ENCODE data around the gene PRR7.
"Not testable (repeated sequence)": the region's sequence is repeated elsewhere in the genome, so short reads cannot be mapped to it uniquely, and the experiment has no call there.

The PRR7 gene

DNA sequence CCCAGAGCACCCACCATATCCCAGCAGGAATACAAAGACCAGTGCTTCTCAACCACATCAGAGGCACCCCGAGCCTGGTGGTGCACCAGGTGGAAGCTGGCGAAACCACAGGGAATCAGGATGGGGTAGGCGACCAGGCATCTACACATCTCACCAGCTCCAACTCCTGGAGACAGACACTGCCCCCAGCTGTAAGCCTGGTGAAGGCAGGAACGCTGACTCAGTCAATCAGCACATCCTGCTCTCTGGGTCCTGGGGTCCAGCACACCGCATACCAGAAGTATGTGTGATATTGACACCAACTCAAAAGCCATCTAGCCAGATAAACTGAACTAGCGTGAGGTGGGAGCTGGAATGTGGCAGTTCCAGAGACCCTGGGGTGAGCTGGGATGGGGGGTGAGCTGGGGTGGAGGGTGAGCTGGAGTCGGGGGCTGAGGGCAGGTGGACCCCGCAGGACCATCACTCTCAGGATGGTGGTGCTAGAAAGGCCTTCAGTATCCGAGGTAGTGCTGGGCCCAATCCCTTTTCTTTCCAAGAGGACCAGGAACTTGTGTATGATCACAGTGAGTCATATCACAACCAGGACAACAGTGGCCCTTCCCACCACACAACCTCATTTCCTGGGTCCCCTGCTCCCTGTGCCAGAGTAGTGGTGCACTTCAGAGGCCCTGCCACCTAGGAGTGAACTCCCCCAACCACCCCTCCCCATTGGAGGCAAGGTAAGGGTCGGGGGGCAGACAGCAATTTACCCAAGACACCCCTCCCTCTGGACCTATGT is 24.3 kb downstream of the PRR7 start:
- no peak for DNase-seq

- no peak for DNase-seq
Observed at GRCh38 chr5:177471610-177472356, 25.2 kb downstream of the PRR7 start.

DNA sequence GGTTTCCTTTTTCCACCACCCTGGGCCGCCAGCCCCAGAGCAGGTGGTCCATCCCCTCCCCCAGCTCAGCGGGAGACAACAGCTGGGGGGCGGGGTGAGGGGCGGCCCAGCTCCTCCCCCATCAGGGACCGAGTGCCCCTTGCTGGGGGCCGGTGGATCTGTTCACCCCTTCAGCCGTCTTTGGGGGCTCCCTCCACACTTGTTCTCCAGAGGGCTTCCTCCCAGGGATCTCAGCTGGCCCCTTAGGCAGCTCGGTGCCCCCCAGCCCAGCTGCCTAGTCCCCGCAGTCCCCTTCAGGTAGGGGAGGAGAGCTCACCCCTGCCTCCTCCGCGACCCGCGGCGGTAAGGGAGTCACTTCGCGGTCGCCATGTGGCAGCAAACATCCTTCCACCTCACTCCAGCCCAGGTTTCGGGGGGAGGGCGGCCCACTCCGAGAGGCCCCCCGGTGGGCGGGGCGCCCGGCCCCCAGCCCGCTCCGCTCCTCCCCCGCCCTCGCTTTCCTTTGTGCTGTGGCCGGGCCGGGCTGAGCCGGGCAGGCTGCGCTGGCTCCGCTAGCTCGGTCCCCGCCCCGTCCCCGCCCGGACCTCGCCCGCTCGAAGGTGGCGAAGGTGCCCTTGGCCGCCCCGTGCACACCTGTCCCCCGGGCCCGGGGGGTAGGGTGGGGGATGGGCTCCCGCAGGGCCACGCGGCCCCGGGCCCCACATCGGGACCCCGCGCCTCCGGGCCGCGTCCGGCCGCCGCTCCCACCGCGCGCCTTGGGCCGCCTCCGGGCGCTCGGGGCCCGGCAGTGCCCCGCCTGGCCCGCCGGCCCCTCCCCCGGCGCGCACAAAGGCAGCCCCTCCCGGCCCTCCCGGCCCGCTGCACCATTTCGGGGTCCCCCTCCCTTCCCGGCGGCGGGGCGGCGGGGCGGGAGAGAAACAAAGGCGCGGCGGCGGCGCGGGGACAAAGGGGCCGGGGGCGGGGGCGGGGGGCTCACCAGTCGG is 26.1 kb downstream of the PRR7 start:
- no peak for DNase-seq

DNA sequence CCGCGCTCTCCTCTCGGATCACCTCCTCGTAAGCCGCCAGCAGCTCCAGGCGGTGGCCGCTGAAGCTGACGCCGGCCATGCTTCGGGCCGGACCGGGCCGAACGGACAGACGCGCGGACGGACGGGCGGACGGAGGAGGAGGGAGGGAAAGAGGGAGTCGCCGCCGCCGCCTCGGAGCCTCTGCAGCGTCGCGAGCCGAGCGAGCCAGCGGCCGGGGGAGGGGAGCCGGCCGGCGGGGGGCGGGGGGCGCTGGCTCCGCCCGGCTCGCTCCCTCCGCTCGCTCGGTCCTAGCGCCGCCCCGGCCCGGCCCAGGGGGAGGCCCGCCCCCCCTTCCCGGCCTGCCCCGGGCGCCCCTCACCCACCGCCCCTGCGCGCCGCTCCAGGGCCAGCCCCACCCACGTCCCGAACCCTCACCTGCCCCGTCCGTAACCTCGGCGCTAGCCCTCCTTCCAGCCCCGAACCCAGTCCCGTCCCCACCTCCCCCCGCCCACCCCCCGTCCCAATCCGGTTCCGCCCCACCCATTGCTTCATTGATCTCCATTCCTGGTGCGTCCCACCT is 26.9 kb downstream of the PRR7 start, which contains the start of gene DBN1:
Gene DBN1, minus strand, starts transcription at position 192 of the 559 bp plus-strand sequence. Its CDS starts 113 bp downstream, at position 79.
- DNase-seq: no peak

- DNase-seq: no peak
Observed at GRCh38 chr5:177474002-177474476, 27.4 kb downstream of the PRR7 start.

GRCh38 chr5:177474846-177475562 is 28.4 kb downstream of the PRR7 start:
- no peak for DNase-seq

GRCh38 chr5:177475563-177476427 is 29.2 kb downstream of the PRR7 start:
- DNase-seq: no peak

GRCh38 chr5:177476531-177477233 is 30.1 kb downstream of the PRR7 start:
- no peak for DNase-seq

DNA sequence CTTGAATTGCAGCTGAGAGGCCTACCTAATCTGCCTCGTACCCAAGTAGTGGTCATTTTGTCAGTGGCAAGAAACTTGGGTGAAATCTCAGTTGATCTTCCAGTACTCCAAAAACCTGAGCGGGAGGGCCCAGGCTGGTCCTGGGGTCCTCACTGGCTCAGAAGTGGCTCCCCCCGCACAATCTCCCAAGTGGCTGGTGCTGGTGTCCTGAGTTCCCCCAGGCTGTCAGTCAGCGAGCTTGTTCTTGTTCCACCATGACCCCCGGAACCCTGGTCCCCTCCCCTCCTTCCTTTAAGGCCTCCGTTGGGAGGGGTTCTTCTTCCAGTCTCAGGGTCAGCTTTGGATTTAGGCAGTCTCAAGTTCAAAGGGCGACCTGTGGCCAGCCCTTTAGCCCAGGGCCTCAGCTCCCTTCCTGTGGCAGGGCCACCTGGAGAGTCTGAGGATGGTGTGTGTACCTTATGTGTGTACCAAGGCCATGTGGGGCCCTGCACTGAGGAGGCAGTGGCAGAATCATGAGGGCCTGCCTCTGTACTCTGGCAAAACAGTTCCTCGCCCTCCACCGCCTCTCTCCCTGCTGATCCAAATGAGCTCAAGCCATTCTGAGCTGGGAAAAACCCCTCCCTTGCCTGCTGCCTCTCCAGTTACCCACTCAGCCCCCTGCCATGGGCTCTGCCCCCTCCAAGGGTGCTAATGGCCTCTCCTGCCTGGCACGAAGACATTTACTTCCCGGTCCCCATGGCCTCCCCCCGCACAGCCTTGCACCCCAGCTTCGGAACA is 31.3 kb downstream of the PRR7 start:
- no peak for DNase-seq

DNA sequence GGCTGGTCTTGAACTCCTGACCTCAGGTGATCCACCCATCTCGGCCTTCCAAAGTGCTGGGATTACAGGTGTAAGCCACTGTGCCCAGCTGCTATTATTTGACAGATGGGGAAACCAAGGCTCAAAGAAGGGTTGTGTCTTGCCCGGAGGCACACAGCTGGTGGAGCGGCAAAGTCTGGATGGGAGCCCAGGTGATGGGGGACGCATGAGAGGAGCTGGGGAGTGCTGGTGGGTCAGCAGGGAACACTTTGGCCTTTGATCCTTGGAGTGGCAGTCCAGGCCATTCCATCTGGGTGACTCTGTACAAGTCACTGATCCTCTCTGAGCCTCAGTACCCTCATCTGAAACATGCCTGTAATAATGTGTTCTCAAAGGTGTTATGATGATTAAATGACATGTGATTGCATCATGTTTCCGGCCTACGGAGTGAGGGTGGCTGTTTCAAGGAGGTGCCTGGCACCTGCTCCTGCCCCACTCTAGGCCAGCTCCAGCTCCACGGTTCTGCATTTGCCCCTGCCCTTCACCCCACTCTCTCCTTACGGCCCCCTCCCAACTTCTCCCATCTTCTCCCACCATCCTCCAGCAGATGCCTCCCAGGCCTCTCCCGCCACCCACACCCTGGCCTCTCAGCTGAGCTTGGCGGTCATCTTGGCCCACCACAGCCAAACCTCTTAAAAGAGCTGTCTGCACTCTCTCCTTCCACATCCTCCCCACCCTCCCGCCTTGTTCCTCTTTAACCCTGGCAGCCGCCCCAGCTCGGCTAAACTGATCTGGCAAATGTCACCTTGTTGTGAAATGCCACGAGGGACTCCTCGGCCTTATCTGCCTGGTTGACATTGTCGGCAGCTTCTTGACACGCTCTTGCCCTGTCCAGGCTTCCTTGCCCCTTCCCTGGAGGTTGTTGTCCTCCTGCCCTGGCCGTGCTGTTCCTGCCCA is 32.4 kb downstream of the PRR7 start:
- DNase-seq: peak; percentile 86

- DNase-seq: no peak
Observed at GRCh38 chr5:177479774-177480173, 33.2 kb downstream of the PRR7 start.

GRCh38 chr5:177482359-177482795 is 35.8 kb downstream of the PRR7 start:
- no peak for DNase-seq

- no peak for DNase-seq
Observed at GRCh38 chr5:177483042-177483441, 36.4 kb downstream of the PRR7 start.

DNA sequence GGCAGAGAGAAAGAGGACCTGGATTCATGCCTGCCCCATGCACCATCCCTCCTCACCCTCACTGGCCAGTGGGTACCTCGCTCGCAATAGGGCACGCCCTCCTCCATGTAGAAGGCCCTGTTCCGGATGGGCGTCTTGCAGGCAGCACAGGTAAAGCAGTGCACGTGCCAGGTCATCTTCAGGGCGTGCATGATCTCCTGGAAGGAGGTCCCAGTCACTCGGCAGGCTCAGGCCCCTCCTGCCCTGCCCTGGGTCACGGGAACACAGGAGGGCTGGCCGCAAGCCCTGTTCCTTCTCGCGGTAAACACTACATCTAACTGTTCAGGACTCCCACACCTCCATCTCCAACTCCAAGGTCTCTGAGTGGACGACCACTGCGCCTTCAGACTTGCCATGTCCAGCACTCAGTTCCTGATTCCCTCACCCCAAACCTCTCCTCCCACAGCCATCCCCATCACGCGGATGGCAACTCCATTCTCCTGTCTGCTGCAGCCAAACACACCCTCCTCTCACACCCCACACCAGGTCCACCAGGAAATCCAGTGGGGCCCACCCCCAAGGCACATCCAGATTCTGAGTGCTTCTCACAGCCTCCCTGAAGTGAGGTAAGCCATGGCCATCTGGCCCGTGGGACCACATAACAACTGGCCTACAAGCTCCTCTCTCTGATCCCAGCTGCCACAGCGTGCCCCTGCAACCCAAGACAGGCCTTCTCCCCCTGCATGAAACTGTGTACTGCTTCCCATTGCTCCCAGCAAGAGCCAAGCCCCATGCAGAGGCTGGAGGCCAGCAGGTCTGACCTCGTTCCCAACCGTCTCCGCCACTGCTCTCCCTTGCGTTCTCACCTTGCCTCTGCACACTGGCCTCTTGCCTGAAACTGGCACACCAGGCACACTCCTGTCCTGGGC is 37.6 kb downstream of the PRR7 start:
- no peak for DNase-seq

DNA sequence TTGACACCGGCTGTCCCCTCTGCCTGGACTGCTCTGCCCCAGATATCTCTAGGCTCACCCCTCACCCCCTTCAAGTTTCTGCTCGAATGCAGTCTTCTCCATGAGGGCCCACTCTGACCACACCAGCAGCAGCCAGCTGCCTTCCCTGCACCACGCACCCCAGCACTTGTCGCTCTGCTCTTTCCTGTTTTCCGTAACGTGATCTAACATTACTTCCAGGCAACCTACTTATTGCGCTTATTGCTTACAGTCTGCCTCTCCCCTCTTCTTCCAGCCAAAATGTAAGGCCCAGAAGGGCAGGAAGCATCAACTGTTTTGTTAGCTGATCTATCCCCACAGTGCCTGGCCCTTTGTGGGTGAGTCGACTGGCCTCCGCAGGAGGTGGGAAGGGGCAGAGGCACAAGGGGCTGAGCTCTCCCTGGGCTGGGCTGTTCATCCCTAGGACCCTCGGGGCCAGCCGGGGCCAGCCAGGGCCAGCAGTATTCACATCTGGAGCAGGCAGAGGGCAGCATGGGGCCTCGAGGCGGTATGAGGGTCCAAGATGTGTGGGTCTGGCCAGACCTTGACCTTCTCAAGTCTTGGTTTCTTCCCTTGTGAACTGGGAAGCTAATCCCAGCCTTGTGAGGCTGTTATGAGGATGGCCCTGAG is 38.4 kb downstream of the PRR7 start:
- DNase-seq: no peak

- DNase-seq: not testable (repeated sequence)
Observed at GRCh38 chr5:177485753-177486152, 39.1 kb downstream of the PRR7 start.

All from GF-D8 (cell line).